ENCODE measurements around the gene SSBP3.

SSBP3 gene

DNA sequence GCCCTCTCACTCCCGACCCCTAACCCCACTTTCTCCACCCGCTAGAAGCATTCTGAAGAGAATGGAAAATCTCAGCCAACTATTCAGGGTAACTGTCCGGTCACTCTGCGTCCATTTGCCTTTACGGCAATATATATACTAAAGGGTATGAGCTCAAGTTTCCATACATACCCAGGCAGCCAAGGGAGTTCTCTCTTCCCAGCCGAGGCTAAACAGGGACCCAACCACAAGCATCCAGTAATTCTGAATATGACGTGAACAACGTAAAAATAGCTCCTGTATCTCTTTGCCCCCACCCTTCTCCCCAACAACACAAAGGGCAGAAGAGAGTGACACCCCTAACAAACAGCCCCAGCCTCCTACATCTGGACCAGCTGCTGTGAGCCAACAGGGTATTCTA, 67.7 kb downstream of the SSBP3 start:
- no peak for DNase-seq (ENCODE audit: low spot score)
- TF ChIP-seq, protein P1, sequence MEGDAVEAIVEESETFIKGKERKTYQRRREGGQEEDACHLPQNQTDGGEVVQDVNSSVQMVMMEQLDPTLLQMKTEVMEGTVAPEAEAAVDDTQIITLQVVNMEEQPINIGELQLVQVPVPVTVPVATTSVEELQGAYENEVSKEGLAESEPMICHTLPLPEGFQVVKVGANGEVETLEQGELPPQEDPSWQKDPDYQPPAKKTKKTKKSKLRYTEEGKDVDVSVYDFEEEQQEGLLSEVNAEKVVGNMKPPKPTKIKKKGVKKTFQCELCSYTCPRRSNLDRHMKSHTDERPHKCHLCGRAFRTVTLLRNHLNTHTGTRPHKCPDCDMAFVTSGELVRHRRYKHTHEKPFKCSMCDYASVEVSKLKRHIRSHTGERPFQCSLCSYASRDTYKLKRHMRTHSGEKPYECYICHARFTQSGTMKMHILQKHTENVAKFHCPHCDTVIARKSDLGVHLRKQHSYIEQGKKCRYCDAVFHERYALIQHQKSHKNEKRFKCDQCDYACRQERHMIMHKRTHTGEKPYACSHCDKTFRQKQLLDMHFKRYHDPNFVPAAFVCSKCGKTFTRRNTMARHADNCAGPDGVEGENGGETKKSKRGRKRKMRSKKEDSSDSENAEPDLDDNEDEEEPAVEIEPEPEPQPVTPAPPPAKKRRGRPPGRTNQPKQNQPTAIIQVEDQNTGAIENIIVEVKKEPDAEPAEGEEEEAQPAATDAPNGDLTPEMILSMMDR (IDR thresholded peaks at IDR 0.05; ENCODE audit: extremely low read depth, insufficient read depth, missing control alignments): no peak
- in situ Hi-C loops (cut with MboI; ENCODE audit: low pct_unique_long_range_greater_than_20kb, low sequenced_read_pairs, unreplicated experiment): no loop called here

DNA sequence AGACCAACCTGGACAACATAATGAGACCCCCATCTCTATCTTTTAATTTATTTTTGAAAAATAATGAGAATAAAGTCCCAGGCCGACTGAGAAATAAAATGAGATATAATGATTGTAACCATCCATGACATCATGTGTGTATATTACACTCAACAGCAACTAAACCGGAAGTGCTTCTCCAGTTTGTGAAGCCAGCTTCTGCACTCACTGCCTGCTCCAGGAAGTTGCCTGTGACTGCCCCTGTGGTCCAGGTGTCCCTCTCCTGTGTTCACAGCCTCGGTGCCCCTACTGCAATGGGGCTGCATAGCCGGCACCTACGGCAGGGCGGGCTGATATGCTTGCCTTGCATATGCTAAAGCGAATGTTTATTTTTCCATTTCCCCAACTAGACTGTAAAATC, 68.3 kb downstream of the SSBP3 start:
- TF ChIP-seq, protein P1 (IDR thresholded peaks at IDR 0.05; ENCODE audit: extremely low read depth, insufficient read depth, missing control alignments): no peak
- in situ Hi-C loops (cut with MboI; ENCODE audit: low pct_unique_long_range_greater_than_20kb, low sequenced_read_pairs, unreplicated experiment): no loop called here
- DNase-seq (ENCODE audit: low spot score): no peak

DNA sequence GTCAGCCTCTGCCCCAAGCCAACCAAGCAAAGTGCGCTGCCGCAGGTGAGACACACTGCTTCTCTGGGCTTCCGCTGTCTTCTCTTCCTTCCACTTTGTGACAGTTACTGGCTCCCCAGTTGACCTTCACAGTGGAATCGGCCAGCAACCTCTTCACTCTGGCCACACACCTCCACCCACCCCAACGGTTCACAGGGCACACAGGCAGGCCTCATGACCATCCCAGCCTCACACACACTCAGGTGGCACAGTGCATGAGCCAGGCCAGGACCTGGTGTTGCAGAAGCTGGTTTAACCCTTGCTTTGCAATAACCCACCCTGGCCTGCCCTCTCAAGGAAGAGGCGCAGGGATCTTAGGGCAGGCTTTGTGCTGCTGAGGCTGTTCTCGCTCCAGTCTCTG, 69.2 kb downstream of the SSBP3 start:
- TF ChIP-seq, protein P1 (IDR thresholded peaks at IDR 0.05; ENCODE audit: extremely low read depth, insufficient read depth, missing control alignments): no peak
- in situ Hi-C loops (cut with MboI; ENCODE audit: low pct_unique_long_range_greater_than_20kb, low sequenced_read_pairs, unreplicated experiment): no loop called here
- no peak for DNase-seq (ENCODE audit: low spot score)

DNA sequence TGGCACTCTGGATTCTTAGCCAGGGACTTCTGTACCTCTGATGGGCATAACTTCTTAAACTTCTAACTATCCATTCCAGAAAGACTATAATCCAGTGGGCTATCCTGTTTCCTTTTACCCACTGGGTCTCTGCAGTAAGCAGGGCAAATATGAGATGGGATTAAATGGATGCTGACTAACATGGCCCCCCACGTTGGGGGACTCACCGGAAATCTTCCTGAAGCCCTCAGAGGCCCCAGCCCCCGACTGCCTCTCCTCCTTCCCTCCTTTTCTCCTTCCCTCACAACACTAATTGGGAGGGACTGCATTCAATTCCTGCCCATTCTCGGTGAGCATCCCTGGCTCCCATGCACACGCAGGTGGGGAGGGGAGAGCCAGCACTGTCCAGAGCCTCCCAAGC, 70.1 kb downstream of the SSBP3 start:
- TF ChIP-seq, protein P1 (IDR thresholded peaks at IDR 0.05; ENCODE audit: extremely low read depth, insufficient read depth, missing control alignments): no peak
- in situ Hi-C loops (cut with MboI; ENCODE audit: low pct_unique_long_range_greater_than_20kb, low sequenced_read_pairs, unreplicated experiment): no loop called here
- DNase-seq (ENCODE audit: low spot score): no peak

DNA sequence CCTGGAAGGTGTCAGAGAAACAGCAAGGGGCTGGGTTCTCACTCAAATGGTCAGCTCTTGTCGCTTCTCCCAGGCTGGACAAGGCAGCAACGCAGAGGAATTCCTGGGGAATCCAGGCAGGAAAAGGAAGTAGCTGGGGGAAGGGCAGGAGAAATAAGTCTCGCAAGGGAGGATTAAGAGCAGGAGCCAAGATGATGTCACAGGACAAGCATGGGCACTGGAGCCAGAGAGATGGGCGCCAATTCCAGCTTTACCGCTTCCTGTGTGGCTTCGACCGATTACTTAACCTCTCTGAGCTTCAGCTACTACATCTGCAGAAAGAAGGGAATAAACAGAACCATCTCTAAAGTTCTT, 70.5 kb downstream of the SSBP3 start:
- TF ChIP-seq, protein P1 (IDR thresholded peaks at IDR 0.05; ENCODE audit: extremely low read depth, insufficient read depth, missing control alignments): no peak
- DNase-seq (ENCODE audit: low spot score): no peak
- in situ Hi-C loops (cut with MboI; ENCODE audit: low pct_unique_long_range_greater_than_20kb, low sequenced_read_pairs, unreplicated experiment): no loop called here

DNA sequence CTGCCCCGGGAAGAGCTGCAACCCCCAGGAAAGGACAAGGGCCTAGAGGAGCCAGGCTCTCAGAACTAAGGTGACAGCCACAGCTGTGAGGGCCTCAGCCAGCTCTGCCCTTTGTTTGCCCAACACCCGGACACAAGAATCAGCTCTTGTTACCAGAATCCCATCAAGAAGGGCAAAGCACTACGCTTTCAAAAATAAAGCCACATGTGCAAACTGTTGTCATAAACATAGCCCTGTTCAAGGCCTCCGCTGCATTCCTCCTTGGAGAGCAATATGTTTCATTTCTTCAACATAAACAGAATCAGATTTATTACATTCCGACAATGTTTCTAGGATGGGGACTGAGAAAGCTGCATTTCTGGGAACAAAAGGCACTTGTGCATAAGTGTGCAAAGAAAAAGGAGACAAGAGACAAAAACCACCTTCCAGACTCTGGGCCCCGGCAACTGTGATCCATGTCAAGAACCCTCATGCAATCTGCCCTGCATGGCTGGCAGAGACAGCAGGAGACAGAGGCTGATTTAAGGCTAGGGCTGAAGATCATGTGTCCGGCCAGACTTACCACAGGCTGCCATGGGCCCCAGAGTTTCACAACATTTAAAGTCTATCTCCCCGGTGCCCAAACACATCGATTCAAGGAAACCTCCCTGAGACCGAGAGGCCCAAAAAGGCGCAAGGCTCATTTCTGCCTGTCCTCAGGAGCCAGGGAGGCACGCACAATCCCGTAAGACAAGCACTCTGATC, 71.0 kb downstream of the SSBP3 start:
- in situ Hi-C loops (cut with MboI; ENCODE audit: low pct_unique_long_range_greater_than_20kb, low sequenced_read_pairs, unreplicated experiment): no loop called here
- DNase-seq (ENCODE audit: low spot score): no peak
- TF ChIP-seq, protein P1 (IDR thresholded peaks at IDR 0.05; ENCODE audit: extremely low read depth, insufficient read depth, missing control alignments): no peak

All from GM13977 (cell line).